Astrocyte (in vitro differentiated cells and primary cell): ENCODE results near the gene SLC35B2. TPM values are rescaled to one million over a fixed set of nuclear protein-coding genes. Genes with fewer than 3 reads are reported as not detected.

ENCODE experiments used
- DNase-seq: peaks from one replicate; pipeline ENCODE4 v3.0.0-alpha.2; 2010; ENCODE audit warnings: low read depth
- FAIRE-seq: peaks from 2 replicates; lab custom pipeline; 2011; peaks lifted over from hg19 to GRCh38; lab: Jason Lieb, UNC
- H2AFZ ChIP-seq: 2 replicates; pipeline ENCODE4 v1.6.0; 2012; ENCODE audit warnings: low read depth, low read length, inconsistent platforms
- H3K27ac ChIP-seq: 2 replicates; pipeline ENCODE4 v1.5.1; 2011; ENCODE audit warnings: low read depth, low read length, inconsistent platforms
- H3K27me3 ChIP-seq: 2 replicates; pipeline ENCODE4 v1.6.0; 2011; ENCODE audit warnings: low read length, inconsistent platforms; ENCODE audit not compliant: insufficient read depth
- H3K36me3 ChIP-seq: 2 replicates; pipeline ENCODE4 v1.5.1; 2011; ENCODE audit warnings: low read length, inconsistent platforms; ENCODE audit not compliant: insufficient read depth
- H3K4me1 ChIP-seq: 2 replicates; pipeline ENCODE4 v1.5.1; 2011; ENCODE audit warnings: low read length, inconsistent platforms; ENCODE audit not compliant: insufficient read depth
- H3K4me2 ChIP-seq: 2 replicates; pipeline ENCODE4 v1.6.0; 2012; ENCODE audit warnings: low read length, inconsistent platforms
- H3K4me3 ChIP-seq: 2 replicates; pipeline ENCODE4 v1.5.1; 2011; ENCODE audit warnings: low read depth, mild to moderate bottlenecking, low read length, inconsistent platforms; ENCODE audit not compliant: insufficient read depth
- H3K79me2 ChIP-seq: 2 replicates; pipeline ENCODE4 v1.6.0; 2012; ENCODE audit warnings: mild to moderate bottlenecking, low read length, inconsistent platforms; ENCODE audit not compliant: insufficient read depth
- H3K9ac ChIP-seq: 2 replicates; pipeline ENCODE4 v1.6.0; 2012; ENCODE audit warnings: mild to moderate bottlenecking, low read length, inconsistent platforms
- H3K9me3 ChIP-seq: 2 replicates; pipeline ENCODE4 v1.5.1; 2012; ENCODE audit warnings: low read depth, mild to moderate bottlenecking, low read length, inconsistent platforms; ENCODE audit not compliant: insufficient read depth
- H4K20me1 ChIP-seq: 2 replicates; pipeline ENCODE4 v1.6.0; 2012; ENCODE audit warnings: low read length, inconsistent platforms; ENCODE audit not compliant: insufficient read depth
- H3K27ac Mint-ChIP-seq: one replicate; pipeline ENCODE4 v1.8.0; 2021; ENCODE audit warnings: mild to moderate bottlenecking, mixed read lengths; ENCODE audit not compliant: unreplicated experiment
- H3K27me3 Mint-ChIP-seq: one replicate; pipeline ENCODE4 v1.8.0; 2021; ENCODE audit warnings: low read depth, mixed read lengths; ENCODE audit not compliant: unreplicated experiment
- H3K36me3 Mint-ChIP-seq: one replicate; pipeline ENCODE4 v1.8.0; 2021; ENCODE audit warnings: low read depth, mixed read lengths; ENCODE audit not compliant: unreplicated experiment
- H3K4me1 Mint-ChIP-seq: one replicate; pipeline ENCODE4 v1.8.0; 2021; ENCODE audit warnings: low read depth, mixed read lengths; ENCODE audit not compliant: unreplicated experiment
- H3K4me3 Mint-ChIP-seq: one replicate; pipeline ENCODE4 v1.8.0; 2021; ENCODE audit warnings: mild to moderate bottlenecking, moderate library complexity, mixed read lengths; ENCODE audit not compliant: unreplicated experiment
- H3K9me3 Mint-ChIP-seq: one replicate; pipeline ENCODE4 v1.8.0; 2021; ENCODE audit warnings: mild to moderate bottlenecking, mixed read lengths; ENCODE audit not compliant: unreplicated experiment
- CTCF ChIP-seq: IDR thresholded peaks from 2 replicates; pipeline ENCODE4 v1.5.1; 2011; ENCODE audit warnings: low read depth, mild to moderate bottlenecking, inconsistent platforms, low read length, moderate library complexity; ENCODE audit not compliant: insufficient read depth
- EZH2 ChIP-seq: IDR thresholded peaks from 2 replicates; pipeline ENCODE4 v1.6.1; 2012; ENCODE audit warnings: mild to moderate bottlenecking, low read length, inconsistent platforms; ENCODE audit not compliant: insufficient read depth
- total RNA-seq: library from RNA; stranded (reverse); gene quantifications from 2 replicates; pipeline ENCODE4 v1.2.1, GENCODE V29; 2021

The SLC35B2 gene
- total RNA-seq, 1 donor from 2014 or later = 61.8 TPM

GRCh38 chr6:44276667-44277640, 19.6 kb upstream of the SLC35B2 start:
- Histone ChIP-seq H4K20me1 (no peaks in the 10 kb centered on the region), H2AFZ (no peak overlapping the region), H3K9ac (no peak overlapping the region), H3K27me3 (peaks cover 19% of the 10 kb centered on the region), H3K4me3 (no peak overlapping the region), H3K4me1 (no peaks in the 10 kb centered on the region), H3K4me2 (no peak overlapping the region), H3K27ac (no peak overlapping the region), H3K79me2 (no peaks in the 10 kb centered on the region), H3K9me3 (no peaks in the 10 kb centered on the region), H3K36me3 (no peaks in the 10 kb centered on the region)
- FAIRE-seq (no peak), DNase-seq (no peak)
- peaks cover 4% of the 10 kb centered on the region for H3K4me1 Mint-ChIP-seq
- H3K4me3 Mint-ChIP-seq = no peak overlapping the region
- H3K27me3 Mint-ChIP-seq = peaks cover 55% of the 10 kb centered on the region
- peak overlapping the region; percentile 34 for H3K27ac Mint-ChIP-seq
- no peaks in the 10 kb centered on the region for H3K9me3 Mint-ChIP-seq
- peaks cover 2% of the 10 kb centered on the region for H3K36me3 Mint-ChIP-seq
- TF ChIP-seq EZH2 = no peak
- no peak for TF ChIP-seq CTCF

DNA sequence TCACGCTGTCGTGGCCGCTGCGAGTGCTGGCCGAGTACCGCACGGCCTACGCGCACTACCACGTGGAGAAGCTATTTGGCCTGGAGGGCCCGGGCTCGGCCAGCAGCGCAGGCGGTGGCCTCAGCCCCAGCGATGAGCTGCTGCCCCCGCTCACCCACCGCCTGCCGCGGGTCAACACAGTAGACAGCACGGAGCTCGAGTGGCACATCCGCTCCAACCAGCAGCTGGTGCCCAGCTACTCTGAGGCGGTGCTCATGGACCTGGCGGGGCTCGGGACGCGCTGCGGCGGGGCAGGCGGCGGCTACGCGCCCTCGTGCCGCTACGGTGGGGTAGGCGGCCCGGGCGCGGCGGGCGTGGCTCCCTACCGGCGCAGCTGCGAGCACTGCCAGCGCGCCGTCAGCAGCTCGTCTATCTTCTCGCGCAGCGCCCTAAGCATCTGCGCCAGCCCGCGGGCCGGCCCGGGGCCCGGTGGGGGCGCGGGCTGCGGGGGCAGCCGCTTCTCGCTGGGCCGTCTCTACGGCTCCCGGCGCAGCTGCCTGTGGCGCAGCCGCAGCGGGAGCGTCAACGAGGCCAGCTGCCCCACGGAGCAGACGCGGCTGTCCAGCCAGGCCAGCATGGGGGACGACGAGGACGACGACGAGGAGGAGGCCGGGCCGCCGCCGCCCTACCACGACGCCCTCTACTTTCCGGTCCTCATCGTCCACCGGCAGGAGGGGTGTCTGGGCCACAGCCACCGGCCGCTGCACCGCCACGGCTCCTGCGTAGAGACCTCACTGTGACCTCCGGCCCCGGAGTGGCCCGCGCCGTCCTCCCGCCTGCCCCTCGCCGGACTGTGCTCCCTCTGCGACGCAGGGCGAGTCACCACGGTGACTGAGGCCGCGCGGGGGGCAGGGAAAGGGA, 18.7 kb upstream of the SLC35B2 start:
- Histone ChIP-seq H4K20me1 (no peaks in the 10 kb centered on the region), H2AFZ (no peak overlapping the region), H3K36me3 (no peaks in the 10 kb centered on the region), H3K27me3 (peaks cover 26% of the 10 kb centered on the region), H3K4me3 (no peak overlapping the region), H3K9me3 (no peaks in the 10 kb centered on the region), H3K27ac (no peak overlapping the region), H3K4me1 (no peaks in the 10 kb centered on the region), H3K4me2 (peak overlapping the region; percentile 5), H3K79me2 (no peaks in the 10 kb centered on the region), H3K9ac (no peak overlapping the region)
- Mint-ChIP-seq H3K36me3 (peaks cover 2% of the 10 kb centered on the region), H3K9me3 (no peaks in the 10 kb centered on the region), H3K27me3 (peaks cover 59% of the 10 kb centered on the region), H3K4me3 (no peak overlapping the region), H3K27ac (no peak overlapping the region), H3K4me1 (peaks cover 4% of the 10 kb centered on the region)
- no peak for FAIRE-seq
- TF ChIP-seq EZH2 (no peak), CTCF (no peak)
- no peak for DNase-seq
